ENCODE results near the gene PHOX2B.
"Not testable (repeated sequence)": the region's sequence is repeated elsewhere in the genome, so short reads cannot be mapped to it uniquely, and the experiment has no call there.

The PHOX2B gene

GRCh38 chr4:41714364-41715000 is 34.0 kb downstream of the PHOX2B start:
- Histone ChIP-seq H3K27ac (ENCODE audit: low read length) (no peak overlapping the region), H3K9ac (ENCODE audit: low read length) (no peak overlapping the region), H3F3A (ENCODE audit: insufficient read depth, low read length) (no peaks in the 10 kb centered on the region), H3K9me3 (replicated peaks; ENCODE audit: insufficient read depth, low read length) (no peaks in the 10 kb centered on the region), H3K9me2 (replicated peaks; ENCODE audit: insufficient read depth, low read length) (no peaks in the 10 kb centered on the region), H3K79me2 (ENCODE audit: low read length) (no peaks in the 10 kb centered on the region), H2AFZ (ENCODE audit: low read length) (no peak overlapping the region), H3K4me2 (ENCODE audit: low read depth, low read length) (no peak overlapping the region), H3K36me3 (replicated peaks; ENCODE audit: insufficient read depth, low read length) (no peaks in the 10 kb centered on the region), H3K4me3 (ENCODE audit: low read length) (no peak overlapping the region), H3K4me1 (ENCODE audit: low read length) (no peaks in the 10 kb centered on the region), H3K27me3 (replicated peaks; ENCODE audit: insufficient read depth, low read length) (no peaks in the 10 kb centered on the region), H4K20me1 (ENCODE audit: insufficient read depth, low read length) (no peaks in the 10 kb centered on the region)
- TF ChIP-seq CTCF (IDR thresholded peaks at IDR 0.05; ENCODE audit: low read length) (no peak), EZH2 (optimal IDR thresholded peaks at IDR 0.05; ENCODE audit: low read depth, low read length) (no peak), EZH2phosphoT487 (IDR thresholded peaks at IDR 0.05; ENCODE audit: low read length) (no peak)
- DNase-seq, result no peak

GRCh38 chr4:41713768-41714167 is 34.8 kb downstream of the PHOX2B start:
- Histone ChIP-seq H3K9me3 (replicated peaks; ENCODE audit: insufficient read depth, low read length) (no peaks in the 10 kb centered on the region), H3K9me2 (replicated peaks; ENCODE audit: insufficient read depth, low read length) (no peaks in the 10 kb centered on the region), H3K4me1 (ENCODE audit: low read length) (no peaks in the 10 kb centered on the region), H4K20me1 (ENCODE audit: insufficient read depth, low read length) (no peaks in the 10 kb centered on the region), H3F3A (ENCODE audit: insufficient read depth, low read length) (no peaks in the 10 kb centered on the region), H3K4me3 (ENCODE audit: low read length) (no peak overlapping the region), H3K79me2 (ENCODE audit: low read length) (no peaks in the 10 kb centered on the region), H3K4me2 (ENCODE audit: low read depth, low read length) (no peak overlapping the region), H3K36me3 (replicated peaks; ENCODE audit: insufficient read depth, low read length) (no peaks in the 10 kb centered on the region), H2AFZ (ENCODE audit: low read length) (no peak overlapping the region), H3K27ac (ENCODE audit: low read length) (no peak overlapping the region), H3K9ac (ENCODE audit: low read length) (no peak overlapping the region), H3K27me3 (replicated peaks; ENCODE audit: insufficient read depth, low read length) (no peaks in the 10 kb centered on the region)
- no peak for TF ChIP-seq CTCF (IDR thresholded peaks at IDR 0.05; ENCODE audit: low read length)
- TF ChIP-seq EZH2phosphoT487 (IDR thresholded peaks at IDR 0.05; ENCODE audit: low read length), result no peak
- TF ChIP-seq EZH2 (optimal IDR thresholded peaks at IDR 0.05; ENCODE audit: low read depth, low read length), result no peak
- DNase-seq, result no peak

- Histone ChIP-seq H3F3A (ENCODE audit: insufficient read depth, low read length) (no peaks in the 10 kb centered on the region), H3K9ac (ENCODE audit: low read length) (no peak overlapping the region), H2AFZ (ENCODE audit: low read length) (no peak overlapping the region), H3K79me2 (ENCODE audit: low read length) (no peaks in the 10 kb centered on the region), H3K4me3 (ENCODE audit: low read length) (no peak overlapping the region), H3K9me3 (replicated peaks; ENCODE audit: insufficient read depth, low read length) (no peaks in the 10 kb centered on the region), H3K4me1 (ENCODE audit: low read length) (no peaks in the 10 kb centered on the region), H3K27ac (ENCODE audit: low read length) (no peak overlapping the region), H3K36me3 (replicated peaks; ENCODE audit: insufficient read depth, low read length) (no peaks in the 10 kb centered on the region), H3K9me2 (replicated peaks; ENCODE audit: insufficient read depth, low read length) (no peaks in the 10 kb centered on the region), H3K4me2 (ENCODE audit: low read depth, low read length) (no peak overlapping the region), H4K20me1 (ENCODE audit: insufficient read depth, low read length) (no peaks in the 10 kb centered on the region), H3K27me3 (replicated peaks; ENCODE audit: insufficient read depth, low read length) (no peaks in the 10 kb centered on the region)
- DNase-seq, result no peak
- TF ChIP-seq CTCF (IDR thresholded peaks at IDR 0.05; ENCODE audit: low read length) (no peak), EZH2phosphoT487 (IDR thresholded peaks at IDR 0.05; ENCODE audit: low read length) (no peak), EZH2 (optimal IDR thresholded peaks at IDR 0.05; ENCODE audit: low read depth, low read length) (no peak)
Observed at GRCh38 chr4:41712425-41712824, 36.1 kb downstream of the PHOX2B start.

- not testable (repeated sequence) for H2AFZ ChIP-seq (ENCODE audit: low read length); H3F3A ChIP-seq (ENCODE audit: insufficient read depth, low read length); H3K36me3 ChIP-seq (replicated peaks; ENCODE audit: insufficient read depth, low read length); H3K9ac ChIP-seq (ENCODE audit: low read length); DNase-seq; H4K20me1 ChIP-seq (ENCODE audit: insufficient read depth, low read length); H3K27me3 ChIP-seq (replicated peaks; ENCODE audit: insufficient read depth, low read length); H3K4me1 ChIP-seq (ENCODE audit: low read length); H3K27ac ChIP-seq (ENCODE audit: low read length); H3K4me2 ChIP-seq (ENCODE audit: low read depth, low read length); H3K4me3 ChIP-seq (ENCODE audit: low read length); H3K79me2 ChIP-seq (ENCODE audit: low read length); H3K9me2 ChIP-seq (replicated peaks; ENCODE audit: insufficient read depth, low read length); H3K9me3 ChIP-seq (replicated peaks; ENCODE audit: insufficient read depth, low read length)
Observed at GRCh38 chr4:41711654-41712053, 36.9 kb downstream of the PHOX2B start.
